AG09319 (cell line): Measurements from ENCODE around the gene PFDN1.

Experiments
- DNase-seq: peaks from one replicate; pipeline ENCODE4 v3.0.0-alpha.2; 2010; ENCODE audit warnings: low read depth; ENCODE audit errors: extremely low read depth
- CTCF ChIP-seq: IDR thresholded peaks from 2 replicates; pipeline ENCODE4 v1.5.1; 2011; ENCODE audit warnings: low read depth, mild to moderate bottlenecking, inconsistent platforms, low read length, moderate library complexity

PFDN1 gene

GRCh38 chr5:140250386-140250785, 52.5 kb downstream of the PFDN1 start:
- DNase-seq = no peak
- TF ChIP-seq CTCF = no peak

GRCh38 chr5:140249536-140249935, 53.4 kb downstream of the PFDN1 start:
- no peak for DNase-seq
- TF ChIP-seq CTCF = no peak

- TF ChIP-seq CTCF = no peak
- DNase-seq = no peak
Observed at GRCh38 chr5:140248414-140248813, 54.5 kb downstream of the PFDN1 start.

- TF ChIP-seq CTCF = no peak
- DNase-seq = no peak
Observed at GRCh38 chr5:140246378-140247122, 56.4 kb downstream of the PFDN1 start.

GRCh38 chr5:140245926-140246325, 57.0 kb downstream of the PFDN1 start:
- no peak for TF ChIP-seq CTCF
- no peak for DNase-seq

GRCh38 chr5:140245341-140245740, 57.6 kb downstream of the PFDN1 start:
- no peak for DNase-seq
- no peak for TF ChIP-seq CTCF

- TF ChIP-seq CTCF = peak; percentile 85
- DNase-seq = peak; percentile 72
Observed at GRCh38 chr5:140244525-140245025, 58.3 kb downstream of the PFDN1 start.
